DMS153 treated with DMSO at 0.1 percent for 48 hours (cell line): Measurements from ENCODE around the gene SLC17A2.

Source experiments
- DNase-seq: peaks from one replicate; lab custom pipeline; 2025; ENCODE audit not compliant: unreplicated experiment; lab: John Stamatoyannopoulos, UW

Gene SLC17A2

DNA sequence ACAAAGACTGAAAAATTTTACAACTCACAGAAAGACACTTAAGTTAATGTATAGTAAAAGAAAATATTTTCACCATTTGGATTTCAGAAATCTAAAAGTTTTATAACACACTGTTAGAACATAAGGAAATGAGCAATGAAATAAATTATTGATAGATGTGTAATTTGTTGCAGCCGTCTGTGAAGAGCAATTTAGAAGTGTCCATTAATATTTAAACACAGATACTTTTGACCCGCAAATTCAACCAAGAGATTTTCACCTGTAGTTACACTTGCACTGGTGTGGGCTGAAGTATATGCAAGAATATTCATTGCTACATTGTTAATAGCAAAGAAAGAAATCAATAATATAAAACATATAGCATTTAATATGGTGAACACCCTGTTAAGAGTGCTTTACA lies 41.9 kb downstream of the SLC17A2 start:
- no peak for DNase-seq

DNA sequence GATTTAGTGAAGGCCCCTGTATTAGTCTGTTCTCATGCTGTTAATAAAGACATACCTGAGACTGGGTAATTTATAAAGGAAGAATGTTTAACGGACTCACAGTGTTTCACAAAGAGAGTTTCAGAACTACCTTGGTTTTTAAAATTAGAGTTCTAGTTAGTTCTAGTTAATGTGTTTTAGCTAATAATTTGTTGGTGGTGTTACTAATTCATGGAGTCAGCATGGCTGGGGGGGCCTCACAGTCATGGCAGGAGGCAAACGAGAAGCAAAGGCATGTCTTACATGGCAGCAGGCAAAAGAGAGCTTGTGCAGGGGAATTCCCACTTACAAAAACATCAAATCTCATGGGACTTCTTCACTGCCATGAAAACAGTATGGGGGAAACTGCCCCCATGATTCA lies 44.4 kb downstream of the SLC17A2 start:
- DNase-seq: no peak

DNA sequence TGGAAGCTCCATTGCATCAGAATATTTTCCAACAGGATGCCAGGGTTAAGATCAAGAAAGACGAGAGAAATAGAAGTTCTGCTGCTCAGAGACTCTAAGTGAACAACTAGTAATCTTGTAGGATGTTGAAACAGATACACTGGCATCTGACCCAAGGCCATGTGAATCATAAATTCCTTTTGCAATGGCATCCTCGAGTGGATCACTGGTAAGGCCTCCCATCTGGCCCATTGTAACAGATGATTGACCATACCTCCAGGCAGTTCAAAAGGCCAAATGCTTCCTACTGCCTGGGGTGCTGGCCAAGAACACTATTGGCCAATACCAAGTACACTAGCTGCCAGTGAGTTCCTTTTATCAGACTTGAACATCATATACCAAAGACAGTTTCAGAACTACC lies 46.5 kb downstream of the SLC17A2 start:
- DNase-seq: no peak

DNA sequence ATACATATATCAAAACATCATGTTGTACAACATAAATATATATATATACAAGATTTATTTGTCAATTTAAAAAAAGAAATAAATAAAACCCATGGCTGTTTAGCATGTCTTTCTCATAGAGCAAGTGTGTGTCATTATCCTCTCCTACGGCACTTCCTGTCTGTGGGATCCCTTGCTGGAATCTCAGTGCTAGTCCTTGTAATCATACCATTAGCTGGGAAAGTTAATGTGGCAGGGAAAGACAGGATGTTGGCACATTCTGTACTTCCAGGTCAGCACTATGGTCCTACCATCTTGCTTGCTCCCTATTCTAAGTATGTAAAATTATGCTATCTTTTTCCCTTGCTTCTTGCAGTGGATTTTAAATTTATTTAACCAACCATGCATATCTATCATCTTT lies 47.0 kb downstream of the SLC17A2 start:
- DNase-seq: no peak

- no peak for DNase-seq
Measured at GRCh38 chr6:25882051-25882496, 48.4 kb downstream of the SLC17A2 start.

GRCh38 chr6:25880601-25881000 lies 49.9 kb downstream of the SLC17A2 start:
- no peak for DNase-seq

DNA sequence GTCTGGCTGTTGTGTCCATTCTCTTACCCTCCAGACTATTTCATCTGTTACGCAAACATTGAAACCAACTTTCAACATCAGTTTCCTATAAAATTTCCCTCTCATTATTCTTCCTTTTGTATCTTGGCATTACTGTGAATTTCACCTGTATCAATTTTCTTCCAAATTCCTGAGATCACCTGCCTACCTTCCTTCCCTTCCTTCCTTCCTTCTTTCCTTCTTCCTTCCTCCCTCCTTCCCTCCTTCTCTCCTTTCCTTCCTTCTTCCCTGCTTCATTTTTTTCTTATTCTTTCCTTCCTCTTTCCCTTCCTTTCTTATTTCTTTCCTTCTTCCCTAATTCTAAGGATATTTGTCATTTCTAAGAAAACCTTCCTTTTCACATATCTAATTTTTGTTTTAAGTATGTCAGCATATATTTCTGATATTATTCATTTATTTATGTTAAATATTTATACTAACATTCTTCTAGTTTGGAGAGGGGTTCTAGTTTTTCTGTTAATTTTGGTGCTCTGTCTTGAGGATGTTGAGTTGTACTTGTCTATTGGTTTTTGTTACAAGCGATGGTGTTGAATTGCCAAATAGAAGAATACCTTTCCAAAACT lies 51.7 kb downstream of the SLC17A2 start:
- DNase-seq: no peak

GRCh38 chr6:25875926-25876602 lies 54.4 kb downstream of the SLC17A2 start:
- DNase-seq: no peak

GRCh38 chr6:25875563-25875905 lies 55.0 kb downstream of the SLC17A2 start:
- no peak for DNase-seq

- DNase-seq: no peak
Measured at GRCh38 chr6:25874822-25875562, 55.5 kb downstream of the SLC17A2 start.

DNA sequence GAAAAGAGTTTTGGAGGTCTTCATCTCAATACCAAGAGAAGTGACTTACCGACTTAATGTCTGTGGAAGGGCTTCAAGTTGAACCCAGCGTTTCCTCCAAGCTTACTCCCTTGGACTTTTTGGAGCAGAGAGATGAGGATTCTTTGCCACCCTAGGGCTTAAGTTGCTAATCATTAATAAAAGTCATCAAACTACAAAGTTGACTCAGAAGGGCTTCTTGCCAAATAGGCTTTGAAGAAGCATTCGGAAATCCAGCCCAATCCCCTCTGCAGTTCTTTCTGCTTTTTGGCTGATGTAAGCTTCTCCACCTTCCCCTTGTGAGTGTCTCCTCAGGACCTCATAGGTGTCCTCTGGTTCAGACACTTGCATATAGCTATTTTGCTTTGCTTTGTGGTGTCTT lies 56.4 kb downstream of the SLC17A2 start, which contains the start of gene SLC17A3:
Gene SLC17A3, minus strand, starts transcription at position 126 of the 400 bp plus-strand sequence. CDS start 5,856 bp downstream, outside the sequence.
- no peak for DNase-seq

- no peak for DNase-seq
Measured at GRCh38 chr6:25872814-25873213, 57.7 kb downstream of the SLC17A2 start.

DNA sequence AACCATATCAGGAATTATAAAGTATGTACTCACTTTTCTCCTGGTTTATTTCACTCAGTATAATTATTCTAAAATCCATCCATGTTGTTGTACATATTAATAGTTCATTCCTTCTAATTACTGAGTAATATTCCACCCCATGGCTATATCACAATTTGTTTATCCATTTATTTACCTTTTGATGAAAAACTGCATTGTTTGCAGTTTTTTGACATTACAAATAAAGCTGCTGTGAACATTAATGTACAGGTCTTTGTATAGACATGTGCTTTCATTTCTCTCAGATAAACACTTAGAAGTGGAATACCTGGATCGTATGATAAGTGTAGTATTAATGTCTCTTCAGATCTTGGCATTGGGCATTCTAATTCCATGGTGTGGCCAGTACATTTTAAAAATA lies 60.7 kb downstream of the SLC17A2 start:
- no peak for DNase-seq

DNA sequence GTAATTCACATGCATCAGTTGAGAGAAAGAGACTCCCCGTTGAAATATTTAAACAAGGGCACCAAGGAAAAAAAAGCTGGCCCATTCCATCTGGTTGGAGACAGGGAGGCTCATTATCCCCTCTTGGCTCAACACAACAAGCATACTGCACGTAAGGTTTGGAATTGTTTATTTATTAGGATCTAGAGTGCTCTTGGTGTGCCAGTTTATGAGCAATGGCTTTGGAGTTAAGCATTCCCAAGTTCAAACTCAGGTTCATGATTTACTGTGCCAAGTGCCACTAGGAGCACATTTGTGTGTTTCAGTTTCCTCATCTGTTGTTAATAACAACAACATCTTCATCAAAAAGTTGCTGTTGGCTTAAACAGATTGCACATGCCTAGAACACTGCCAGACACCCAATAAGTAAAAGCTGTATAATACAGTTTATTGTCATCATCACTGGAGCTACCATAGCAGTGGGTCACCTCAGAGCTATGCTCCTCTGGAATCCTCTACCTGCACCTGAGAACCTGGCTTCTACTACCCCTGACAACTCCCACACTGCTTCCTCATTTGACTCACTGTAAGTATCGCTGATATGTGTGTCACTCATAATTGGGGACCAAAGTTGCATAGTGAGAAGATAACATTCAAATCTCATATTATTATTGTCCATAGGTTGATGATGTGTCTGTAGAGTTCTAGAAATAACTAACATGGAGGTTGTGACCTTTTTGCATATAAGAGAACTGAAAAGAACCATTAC lies 61.9 kb downstream of the SLC17A2 start:
- no peak for DNase-seq

DNA sequence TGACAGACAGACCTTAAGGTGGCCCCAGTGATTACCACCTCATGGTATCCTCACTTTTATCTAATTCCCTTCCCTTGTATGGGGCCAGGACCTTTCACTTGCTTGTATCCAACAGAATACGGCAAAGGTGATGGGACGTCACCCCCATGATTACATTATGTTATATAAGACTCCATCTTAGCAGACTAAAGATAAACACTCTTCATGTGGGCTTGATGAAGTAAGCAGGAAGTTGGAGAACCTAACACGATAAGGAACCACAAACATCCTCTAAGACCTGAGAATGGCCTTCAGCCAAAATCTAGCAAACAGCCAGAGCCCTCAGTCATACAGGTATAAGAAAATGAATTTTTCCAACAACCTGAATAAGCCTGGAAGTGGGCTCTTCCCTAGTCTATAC lies 64.5 kb downstream of the SLC17A2 start:
- no peak for DNase-seq

GRCh38 chr6:25863360-25863759 lies 67.1 kb downstream of the SLC17A2 start:
- no peak for DNase-seq
